GM12878 (cell line): Measurements from ENCODE around the gene CAMTA1. TPM values are rescaled to one million over a fixed set of nuclear protein-coding genes. Genes with fewer than 3 reads are reported as not detected.

ENCODE experiments used
- ATAC-seq: fragments of 200-7000 bp; cut with Tn5 transposase; 3 replicates; pipeline ENCODE4 v1.9.1; 2020; ENCODE audit warnings: mild to moderate bottlenecking, moderate library complexity
- BruUV-seq: library from RNA; stranded (reverse); fragments of 400-500 nt; replicated peaks from 2 replicates; lab custom pipeline; 2021; lab: Mats Ljungman, UMichigan
- CTCF ChIA-PET: fragments of 300-600 bp; sonication (Branson Sonifier 250); formaldehyde crosslinking; extraction: SDS; loops from one replicate; lab custom pipeline; 2021; ENCODE audit warnings: inconsistent platforms; lab: Yijun Ruan, JAX
- POLR2A ChIA-PET: fragments of 350-600 bp; formaldehyde crosslinking; extraction: SDS; loops from one replicate; lab custom pipeline; 2021; ENCODE audit warnings: inconsistent platforms; lab: Charles Lee
- RAD21 ChIA-PET: fragments of 300-600 bp; sonication (Branson Sonifier 250); formaldehyde crosslinking; loops from one replicate; lab custom pipeline; 2023; ENCODE audit warnings: antibody characterized with exemption; ENCODE audit not compliant: unreplicated experiment; lab: Charles Lee
- SMC1A ChIA-PET: fragments of 300-600 bp; sonication (Branson Sonifier 250); formaldehyde crosslinking; loops from one replicate; lab custom pipeline; 2023; ENCODE audit not compliant: unreplicated experiment, uncharacterized antibody; lab: Charles Lee
- DNase-seq: peaks from one replicate; pipeline ENCODE4 v3.0.0-alpha.2; 2011; ENCODE audit warnings: low read depth, low spot score
- FAIRE-seq: peaks from 3 replicates; lab custom pipeline; 2011; peaks lifted over from hg19 to GRCh38; lab: Jason Lieb, UNC
- H2AFZ ChIP-seq: 2 replicates; pipeline ENCODE4 v1.6.0; 2011; ENCODE audit warnings: low read depth, low read length, control low read depth; ENCODE audit not compliant: control insufficient read depth
- H3K27ac ChIP-seq: 2 replicates; pipeline ENCODE4 v1.5.1; 2011; ENCODE audit warnings: control low read depth; ENCODE audit not compliant: control insufficient read depth, insufficient read depth
- H3K27me3 ChIP-seq, 2 experiments: replicated peaks in 1 of 2; 2 replicates each; pipeline versions ENCODE4 v1.6.0 to v1.6.1; 2011; ENCODE audit warnings: low read length in 1 of 2; ENCODE audit not compliant: control insufficient read depth in 2 of 2, insufficient read depth in 2 of 2
- H3K36me3 ChIP-seq, 2 experiments: 2 replicates each; pipeline ENCODE4 v1.5.1; 2011; ENCODE audit warnings: low read length in 1 of 2; ENCODE audit not compliant: control insufficient read depth in 2 of 2, insufficient read depth in 2 of 2
- H3K4me1 ChIP-seq: 2 replicates; pipeline ENCODE4 v1.6.1; 2011; ENCODE audit warnings: mild to moderate bottlenecking, low read length, moderate library complexity, mixed read lengths; ENCODE audit not compliant: control insufficient read depth, insufficient read depth
- H3K4me2 ChIP-seq: 2 replicates; pipeline ENCODE4 v1.6.0; 2011; ENCODE audit warnings: control low read depth; ENCODE audit not compliant: control insufficient read depth, insufficient read depth
- H3K4me3 ChIP-seq: fragments of 200-600 bp; sonication (generic); 2 replicates; pipeline ENCODE4 v1.5.1; 2016
- H3K79me2 ChIP-seq: 2 replicates; pipeline ENCODE4 v1.6.0; 2011; ENCODE audit warnings: low read length; ENCODE audit not compliant: control insufficient read depth, insufficient read depth
- H3K9ac ChIP-seq: 2 replicates; pipeline ENCODE4 v1.8.0; 2011; ENCODE audit warnings: low read length, control low read depth, mixed read lengths; ENCODE audit not compliant: control insufficient read depth, insufficient read depth
- H3K9me3 ChIP-seq: replicated peaks from 3 replicates; pipeline ENCODE4 v1.5.1; 2011; ENCODE audit warnings: mild to moderate bottlenecking, low read length; ENCODE audit not compliant: control insufficient read depth, insufficient read depth
- H4K20me1 ChIP-seq: 2 replicates; pipeline ENCODE4 v1.6.0; 2011; ENCODE audit not compliant: control insufficient read depth, insufficient read depth
- ATF3 ChIP-seq: IDR thresholded peaks from 2 replicates; pipeline ENCODE4 v1.6.1; 2011; ENCODE audit warnings: low read depth, mild to moderate bottlenecking, low read length, moderate library complexity, borderline replicate concordance; ENCODE audit errors: extremely low read depth
- CREB1 ChIP-seq: IDR thresholded peaks from 2 replicates; pipeline ENCODE4 v1.6.1; 2012; ENCODE audit warnings: low read depth, mild to moderate bottlenecking, inconsistent platforms
- ESRRA ChIP-seq: IDR thresholded peaks from 2 replicates; pipeline ENCODE4 v1.6.1; 2012; ENCODE audit warnings: mild to moderate bottlenecking, low read length, improper control_type of control experiment
- MLLT1 ChIP-seq: fragments of 450-650 bp; IDR thresholded peaks from 2 replicates; pipeline ENCODE4 v1.6.1; 2016; ENCODE audit warnings: mild to moderate bottlenecking
- NFIC ChIP-seq: IDR thresholded peaks from 2 replicates; pipeline ENCODE4 v1.6.1; 2012; ENCODE audit warnings: low read depth, mild to moderate bottlenecking, inconsistent platforms, low read length, moderate library complexity
- POLR2A ChIP-seq: IDR thresholded peaks from 2 replicates; pipeline ENCODE4 v1.6.1; 2011; ENCODE audit warnings: low read depth, mild to moderate bottlenecking, low read length
- SRF ChIP-seq, 2 experiments: IDR thresholded peaks; 2 replicates each; pipeline ENCODE4 v1.6.1; 2011; ENCODE audit warnings: low read depth in 2 of 2, low read length in 2 of 2, mild to moderate bottlenecking in 1 of 2, moderate library complexity in 1 of 2
- TCF7 ChIP-seq: IDR thresholded peaks from 2 replicates; pipeline ENCODE4 v1.6.1; 2014; ENCODE audit warnings: antibody characterized with exemption, borderline replicate concordance
- USF1 ChIP-seq: IDR thresholded peaks from 2 replicates; pipeline ENCODE4 v1.6.1; 2011; ENCODE audit warnings: borderline replicate concordance, low read depth, mild to moderate bottlenecking, moderate library complexity, mixed read lengths, low read length; ENCODE audit not compliant: insufficient read depth; ENCODE audit errors: extremely low read length
- ZNF622 ChIP-seq: fragments of 450-650 bp; IDR thresholded peaks from 2 replicates; pipeline ENCODE4 v1.6.1; 2017; ENCODE audit warnings: mild to moderate bottlenecking, inconsistent platforms
- WGBS: methylation state at CpG from one replicate; pipeline ENCODE4 v1.1.6; 2016; ENCODE audit warnings: low lambda C conversion rate; ENCODE audit not compliant: insufficient replicate concordance, insufficient coverage; ENCODE audit errors: missing lambda C conversion rate; 5-methylcytosine and 5-hydroxymethylcytosine counted together
- in situ Hi-C: fragments of 300-500 bp; cut with MboI; formaldehyde crosslinking; loops from 9 replicates; pipeline ENCODE4 v1.14.3; 2018; ENCODE audit warnings: mixed read lengths
- intact Hi-C: fragments of 100-400 bp; cut with micrococcal nuclease; formaldehyde crosslinking; loops from one replicate; pipeline ENCODE4 v1.14.2; 2022; ENCODE audit not compliant: unreplicated experiment
- polyA plus RNA-seq, 11 experiments: library from polyadenylated mRNA; depleted of rRNA in 4 of 11; unstranded in 6 of 11; stranded (reverse) in 5 of 11; fragments of >200 nt; fragmentation: Nextera tagmentation in 4 of 11; fragmentation: Illumina TruSeq in 1 of 11; extraction: Ambion mirVana in 4 of 11; extraction: Trizol in 1 of 11; gene quantifications; 1 replicate in 1 of 11; 2 replicates in 10 of 11; pipeline versions ENCODE4 v1.2.1 to v1.2.3, GENCODE V29; 2011 to 2016; ENCODE audit warnings: inconsistent platforms in 2 of 11, missing spikeins in 2 of 11, low read depth in 1 of 11
- total RNA-seq, 4 experiments: library from RNA; depleted of rRNA in 3 of 4; stranded (reverse); fragments of >200 nt in 3 of 4; fragmentation: Illumina TruSeq in 1 of 4; extraction: Trizol in 1 of 4; gene quantifications; 2 replicates each; pipeline versions ENCODE4 v1.2.1 to v1.2.3, GENCODE V29; 2013 to 2021

CAMTA1 gene
- total and polyA plus RNA-seq, 10 of the 15 experiments (the other 5 are each of a cell fraction or from before 2014, with no cell fraction given): 37.7 to 148 (median 76.4) TPM

- Histone ChIP-seq H3K27ac (no peak overlapping the region), H3K9me3 (no peaks in the 10 kb centered on the region; the same call in 2 of the 3 replicates), H4K20me1 (no peaks in the 10 kb centered on the region), H2AFZ (no peak overlapping the region), H3K79me2 (no peaks in the 10 kb centered on the region), H3K4me2 (no peak overlapping the region), H3K9ac (no peak overlapping the region), H3K4me1 (no peaks in the 10 kb centered on the region), H3K27me3 (no peaks in the 10 kb centered on the region; a peak in 1 of 4 replicates), H3K4me3 (no peak overlapping the region), H3K36me3 (no peaks in the 10 kb centered on the region)
- in situ Hi-C loops: no loop called here
- FAIRE-seq: no peak
- BruUV-seq: no TSS peak
- intact Hi-C loops: no loop called here
- no peak for ATAC-seq
- ChIA-PET RAD21 (no interaction called here), SMC1A (no interaction called here), CTCF (no interaction called here), POLR2A (no interaction called here)
- DNase-seq: no peak
- no peak for TF ChIP-seq USF1
- no peak for TF ChIP-seq MLLT1
- no peak for TF ChIP-seq NFIC
- TF ChIP-seq TCF7: no peak
- TF ChIP-seq ESRRA: no peak
- TF ChIP-seq SRF (IDR thresholded peaks at IDR 0.05; ENCODE audit: low read depth in 2 of 2, low read length in 2 of 2): no peak
- no peak for TF ChIP-seq ZNF622
- TF ChIP-seq CREB1: no peak
- TF ChIP-seq POLR2A: no peak
- no peak for TF ChIP-seq ATF3
- 31% methylated on average over 23 of the region's 24 CpGs for WGBS
Observed at GRCh38 chr1:7558921-7559869, 773.9 kb downstream of the CAMTA1 start.
